ENCODE measurements around the gene ADGRL1. TPM values are rescaled to one million over a fixed set of nuclear protein-coding genes. Genes with fewer than 3 reads are reported as not detected.
A peak's percentile ranks its signal among the peaks of the same experiment; 100 is the strongest.

Gene ADGRL1
- total and polyA plus RNA-seq, 9 of the 15 experiments (the other 6 are each of a cell fraction or from before 2014, with no cell fraction given), result 0.14 to 37.0 (median 8.6) TPM

DNA sequence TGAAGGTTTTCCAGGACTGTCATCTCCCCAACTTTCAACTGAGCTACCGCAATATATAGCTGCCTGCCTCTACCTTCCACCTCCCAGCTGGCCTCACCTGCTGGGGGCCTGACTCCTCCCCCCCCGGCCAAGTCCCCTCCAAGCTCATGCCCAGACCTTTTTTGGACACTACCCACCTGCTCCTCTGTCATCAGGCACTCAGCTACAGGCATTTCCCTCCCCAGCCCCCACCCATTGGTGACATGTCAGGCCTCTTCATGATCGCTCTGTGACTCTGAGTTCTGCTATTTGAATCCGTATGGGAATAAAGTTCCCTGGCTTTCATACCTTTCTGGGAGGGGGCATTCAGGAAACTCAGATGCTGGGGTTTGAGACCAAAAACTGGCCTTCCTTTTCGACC, 90.2 kb downstream of the ADGRL1 start:
- H3K9me1 ChIP-seq (ENCODE audit: control insufficient read depth, insufficient read depth, low read length), result peaks cover 4% of the 10 kb centered on the region
- peaks cover 47 to 68% of the 10 kb centered on the region in 2 experiments; a peak in 4 of 5 replicates for H3K4me1 ChIP-seq (replicated peaks in 1 of 2; ENCODE audit: control insufficient read depth in 2 of 2, insufficient read depth in 2 of 2, low read length in 2 of 2)
- ChIA-PET CTCF (ENCODE audit: low intra/inter-chr PET ratio) (interaction anchor here (1.0 to 2.8 kb wide), 2 partner anchors 43 to 236 kb away, joined by 3 to 12 read pairs; no protein-coding TSS in a partner anchor), POLR2A (interaction anchor here (0.6 to 2.0 kb wide), 2 partner anchors 21 to 33 kb away, joined by 5 to 8 read pairs; no protein-coding TSS in a partner anchor)
- intact Hi-C loops (cut with micrococcal nuclease), result no loop called here
- H2AFZ ChIP-seq (ENCODE audit: low read depth, low read length), result no peak overlapping the region
- H3K79me2 ChIP-seq (ENCODE audit: control insufficient read depth, insufficient read depth, low read length), result peaks cover 24% of the 10 kb centered on the region
- DNase-seq (ENCODE audit: extremely low read depth in 1 of 4, low spot score in 3 of 4) (no peak), ATAC-seq (no peak), FAIRE-seq (no peak)
- in situ Hi-C loops (cut with MboI), result no loop called here
- WGBS (ENCODE audit: insufficient coverage, low coverage, missing lambda C conversion rate), result 47% methylated on average over 5 of the region's 5 CpGs
- H3K9ac ChIP-seq (ENCODE audit: insufficient read depth in 1 of 2, low read depth in 2 of 2, low read length in 2 of 2), result peak overlapping the region; percentile 52 to 92; a peak in 2 of 4 replicates
- no peaks in the 10 kb centered on the region for H4K20me1 ChIP-seq (replicated peaks; ENCODE audit: control insufficient read depth, insufficient read depth, low read length)
- no peaks in the 10 kb centered on the region for H3K9me3 ChIP-seq (replicated peaks; ENCODE audit: control insufficient read depth, insufficient read depth, low read depth, low read length)
- 0 out of 2 replicates have a peak overlapping the region, but pooled peaks have one; percentile 95 for H3K4me2 ChIP-seq (ENCODE audit: insufficient read depth, low read length)
- no TSS peak for BruUV-seq (replicated peaks)
- H3K27me3 ChIP-seq (ENCODE audit: control insufficient read depth in 2 of 2, insufficient read depth in 2 of 2, low read length in 2 of 2), result no peaks in the 10 kb centered on the region
- no peak overlapping the region for H3K27ac ChIP-seq (ENCODE audit: extremely low read depth, low read depth, low read length)
- H3K4me3 ChIP-seq, result no peak overlapping the region
- TF ChIP-seq, protein P1, sequence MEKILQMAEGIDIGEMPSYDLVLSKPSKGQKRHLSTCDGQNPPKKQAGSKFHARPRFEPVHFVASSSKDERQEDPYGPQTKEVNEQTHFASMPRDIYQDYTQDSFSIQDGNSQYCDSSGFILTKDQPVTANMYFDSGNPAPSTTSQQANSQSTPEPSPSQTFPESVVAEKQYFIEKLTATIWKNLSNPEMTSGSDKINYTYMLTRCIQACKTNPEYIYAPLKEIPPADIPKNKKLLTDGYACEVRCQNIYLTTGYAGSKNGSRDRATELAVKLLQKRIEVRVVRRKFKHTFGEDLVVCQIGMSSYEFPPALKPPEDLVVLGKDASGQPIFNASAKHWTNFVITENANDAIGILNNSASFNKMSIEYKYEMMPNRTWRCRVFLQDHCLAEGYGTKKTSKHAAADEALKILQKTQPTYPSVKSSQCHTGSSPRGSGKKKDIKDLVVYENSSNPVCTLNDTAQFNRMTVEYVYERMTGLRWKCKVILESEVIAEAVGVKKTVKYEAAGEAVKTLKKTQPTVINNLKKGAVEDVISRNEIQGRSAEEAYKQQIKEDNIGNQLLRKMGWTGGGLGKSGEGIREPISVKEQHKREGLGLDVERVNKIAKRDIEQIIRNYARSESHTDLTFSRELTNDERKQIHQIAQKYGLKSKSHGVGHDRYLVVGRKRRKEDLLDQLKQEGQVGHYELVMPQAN (IDR thresholded peaks at IDR 0.05; ENCODE audit: borderline replicate concordance), result no peak
- TF ChIP-seq NFYB (IDR thresholded peaks at IDR 0.05; ENCODE audit: extremely low read depth, insufficient read length), result no peak
- no peak for TF ChIP-seq FOXM1 (IDR thresholded peaks at IDR 0.05; ENCODE audit: low read depth)
- no peak for TF ChIP-seq FOXM1 (CRISPR knock-in tag; IDR thresholded peaks at IDR 0.05; ENCODE audit: low read depth)
- no peak for TF ChIP-seq PHF8 (IDR thresholded peaks at IDR 0.05; ENCODE audit: borderline replicate concordance, low read length)
- no peak for TF ChIP-seq ASH1L (IDR thresholded peaks at IDR 0.05; ENCODE audit: borderline replicate concordance, low read depth, partially characterized antibody)
- TF ChIP-seq MAFF (IDR thresholded peaks at IDR 0.05; ENCODE audit: low read length), result no peak
- no peak for TF ChIP-seq ZNF124 (CRISPR knock-in tag; IDR thresholded peaks at IDR 0.05)
- TF ChIP-seq GATAD2A (IDR thresholded peaks at IDR 0.05), result no peak
- TF ChIP-seq NCOA2 (IDR thresholded peaks at IDR 0.05; ENCODE audit: partially characterized antibody in 2 of 2), result no peak
- TF ChIP-seq ARID1B (IDR thresholded peaks at IDR 0.05), result no peak
- TF ChIP-seq DACH1 (IDR thresholded peaks at IDR 0.05; ENCODE audit: partially characterized antibody), result no peak
- TF ChIP-seq ZNF695 (CRISPR knock-in tag; IDR thresholded peaks at IDR 0.05), result no peak
- no peak for TF ChIP-seq SP1 (CRISPR knock-in tag; IDR thresholded peaks at IDR 0.05)
- no peak for TF ChIP-seq CHD2 (IDR thresholded peaks at IDR 0.05; ENCODE audit: low read depth, low read length)
- no peak for TF ChIP-seq JUNB (CRISPR knock-in tag; conservative IDR thresholded peaks at IDR 0.05)
- TF ChIP-seq HMG20A (CRISPR knock-in tag; conservative IDR thresholded peaks at IDR 0.05), result no peak
- H3K36me3 ChIP-seq (ENCODE audit: control insufficient read depth, insufficient read depth, low read length), result peaks cover 13% of the 10 kb centered on the region; the same call in 2 of the 3 replicates
